Astrocyte of the cerebellum (primary cell): Measurements from ENCODE around the gene FOXN3.

ENCODE experiments used
- DNase-seq: peaks from one replicate; pipeline ENCODE4 v3.0.0-alpha.2; 2011; ENCODE audit warnings: low read depth
- H3K4me3 ChIP-seq: 2 replicates; pipeline ENCODE4 v1.5.1; 2011; ENCODE audit warnings: mild to moderate bottlenecking, low read depth, low read length, moderate library complexity
- in situ Hi-C: cut with HindIII; loops from 2 replicates; pipeline ENCODE4 v1.10.0; 2017; ENCODE audit warnings: low sequenced_read_pairs
- TF ChIP-seq, protein P1 (sequence below): IDR thresholded peaks from 2 replicates; pipeline ENCODE4 v1.5.1; 2012; ENCODE audit warnings: low read length, low read depth, moderate library complexity, mild to moderate bottlenecking; ENCODE audit errors: missing control alignments

The FOXN3 gene

GRCh38 chr14:89245802-89246201 is 171.2 kb downstream of the FOXN3 start:
- DNase-seq, result no peak
- in situ Hi-C loops, result no loop called here
- TF ChIP-seq, protein P1, sequence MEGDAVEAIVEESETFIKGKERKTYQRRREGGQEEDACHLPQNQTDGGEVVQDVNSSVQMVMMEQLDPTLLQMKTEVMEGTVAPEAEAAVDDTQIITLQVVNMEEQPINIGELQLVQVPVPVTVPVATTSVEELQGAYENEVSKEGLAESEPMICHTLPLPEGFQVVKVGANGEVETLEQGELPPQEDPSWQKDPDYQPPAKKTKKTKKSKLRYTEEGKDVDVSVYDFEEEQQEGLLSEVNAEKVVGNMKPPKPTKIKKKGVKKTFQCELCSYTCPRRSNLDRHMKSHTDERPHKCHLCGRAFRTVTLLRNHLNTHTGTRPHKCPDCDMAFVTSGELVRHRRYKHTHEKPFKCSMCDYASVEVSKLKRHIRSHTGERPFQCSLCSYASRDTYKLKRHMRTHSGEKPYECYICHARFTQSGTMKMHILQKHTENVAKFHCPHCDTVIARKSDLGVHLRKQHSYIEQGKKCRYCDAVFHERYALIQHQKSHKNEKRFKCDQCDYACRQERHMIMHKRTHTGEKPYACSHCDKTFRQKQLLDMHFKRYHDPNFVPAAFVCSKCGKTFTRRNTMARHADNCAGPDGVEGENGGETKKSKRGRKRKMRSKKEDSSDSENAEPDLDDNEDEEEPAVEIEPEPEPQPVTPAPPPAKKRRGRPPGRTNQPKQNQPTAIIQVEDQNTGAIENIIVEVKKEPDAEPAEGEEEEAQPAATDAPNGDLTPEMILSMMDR, result no peak
- H3K4me3 ChIP-seq, result no peak overlapping the region

DNA sequence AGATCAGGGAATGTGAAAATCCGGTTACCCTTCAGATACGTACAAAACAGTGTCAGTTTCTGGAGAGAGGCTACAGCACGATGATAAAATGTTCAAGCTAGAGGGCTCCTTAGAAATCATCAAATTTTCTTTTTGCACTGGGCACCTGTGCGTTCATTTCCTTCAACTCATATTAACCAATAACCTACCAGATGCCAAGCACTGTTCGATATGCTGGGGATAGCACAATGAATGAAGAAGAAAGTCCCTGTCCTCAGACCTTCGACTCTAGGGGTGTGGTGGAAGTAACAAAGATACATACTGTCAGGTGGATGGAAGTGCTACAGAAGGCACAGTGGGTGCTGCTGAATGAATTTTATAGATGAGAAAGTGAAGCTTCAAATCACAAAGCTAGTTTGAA is 172.3 kb downstream of the FOXN3 start:
- TF ChIP-seq, protein P1, result no peak
- H3K4me3 ChIP-seq, result no peak overlapping the region
- in situ Hi-C loops, result no loop called here
- DNase-seq, result no peak

- no peak overlapping the region for H3K4me3 ChIP-seq
- in situ Hi-C loops, result no loop called here
- no peak for DNase-seq
- TF ChIP-seq, protein P1, result no peak
Measured at GRCh38 chr14:89243741-89244140, 173.3 kb downstream of the FOXN3 start.

- TF ChIP-seq, protein P1, result no peak
- in situ Hi-C loops, result no loop called here
- no peak overlapping the region for H3K4me3 ChIP-seq
- no peak for DNase-seq
Measured at GRCh38 chr14:89243286-89243685, 173.7 kb downstream of the FOXN3 start.

DNA sequence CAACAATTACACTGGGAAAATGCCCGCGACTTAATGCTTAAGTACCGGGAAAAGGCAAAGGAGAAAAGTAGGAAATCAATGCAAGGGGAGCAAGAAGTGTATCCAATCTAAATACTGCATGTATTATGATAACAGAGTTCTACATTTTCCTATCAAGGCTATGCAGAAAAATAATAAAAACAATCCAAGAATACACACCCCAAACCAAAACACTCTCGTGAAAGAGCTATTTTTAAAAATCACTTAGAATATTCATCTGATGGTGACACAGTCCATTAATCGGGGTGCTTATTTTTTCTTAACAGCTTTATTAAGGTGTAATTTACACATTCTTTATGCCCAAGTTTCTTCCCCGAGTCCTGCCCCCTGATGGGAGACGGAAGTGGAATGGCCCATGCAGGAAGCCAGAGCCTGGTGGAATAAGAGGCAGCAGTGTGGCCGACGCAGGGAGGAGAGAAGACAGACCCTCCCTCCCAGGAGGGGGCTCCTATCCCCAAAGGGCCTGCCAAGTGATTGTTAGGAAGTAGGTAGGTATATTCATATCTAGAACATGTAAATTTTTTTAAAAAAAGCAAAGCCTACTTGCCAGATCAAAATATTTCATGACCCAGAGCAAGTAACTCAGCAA is 174.3 kb downstream of the FOXN3 start:
- TF ChIP-seq, protein P1, result no peak
- H3K4me3 ChIP-seq, result no peak overlapping the region
- in situ Hi-C loops, result no loop called here
- no peak for DNase-seq

DNA sequence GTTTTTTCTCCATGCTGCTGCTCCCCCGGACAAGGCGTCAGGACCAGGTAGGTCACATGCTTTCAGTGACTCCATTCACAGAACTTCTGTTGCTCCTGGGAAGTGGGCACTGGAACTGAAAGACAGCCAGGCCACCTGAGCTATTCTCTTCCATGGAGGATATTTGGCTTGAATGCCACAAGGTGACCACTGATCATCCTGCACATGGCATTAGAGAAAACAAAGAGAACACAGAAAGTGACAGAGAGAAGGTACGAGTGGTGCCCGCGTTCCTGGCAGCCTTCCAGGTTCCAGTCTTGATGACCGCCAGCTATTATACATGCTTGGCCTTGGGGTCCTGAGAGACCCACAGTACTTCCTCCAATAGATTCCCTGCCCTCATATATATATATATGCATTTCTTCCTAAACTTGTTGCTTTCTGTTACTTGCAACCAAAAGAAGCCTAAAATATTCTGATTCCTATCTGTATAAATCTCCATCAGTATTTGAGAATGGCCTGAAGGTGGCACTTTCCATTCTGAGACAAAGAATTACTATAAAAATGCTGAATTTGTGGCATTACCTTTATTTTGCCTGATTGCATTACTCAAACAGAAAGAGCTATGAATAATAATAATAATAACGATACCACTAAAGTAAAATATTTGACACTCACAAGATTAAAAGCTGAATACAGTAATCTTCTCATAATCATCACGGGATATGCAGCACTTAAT is 174.9 kb downstream of the FOXN3 start:
- in situ Hi-C loops, result no loop called here
- no peak for DNase-seq
- H3K4me3 ChIP-seq, result no peak overlapping the region
- TF ChIP-seq, protein P1, result peak; percentile 4
